Measurements from ENCODE around the gene OCRL. TPM values are rescaled to one million over a fixed set of nuclear protein-coding genes. Genes with fewer than 3 reads are reported as not detected.

OCRL gene
- total RNA-seq, 1 donor from 2014 or later = 25.3 TPM

DNA sequence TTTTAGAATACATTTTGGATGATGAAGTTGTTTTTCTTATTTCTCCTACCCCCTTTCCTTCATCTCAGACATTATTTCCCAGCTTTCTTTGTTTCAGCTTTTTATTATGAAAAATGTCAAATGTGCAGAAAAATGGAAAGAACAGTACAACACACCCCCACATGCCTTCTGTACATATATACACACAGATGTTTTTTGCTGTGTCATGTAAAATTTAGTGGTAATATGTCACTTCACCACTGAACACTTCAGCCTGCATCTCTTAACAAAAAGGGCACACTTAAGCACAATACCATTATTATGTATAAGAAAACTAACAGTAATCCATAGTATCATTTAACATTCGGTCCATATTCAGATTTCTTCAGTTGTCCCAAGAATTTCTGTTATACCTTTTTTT is 37.8 kb downstream of the OCRL start:
- H3K27me3 ChIP-seq = no peaks in the 10 kb centered on the region

DNA sequence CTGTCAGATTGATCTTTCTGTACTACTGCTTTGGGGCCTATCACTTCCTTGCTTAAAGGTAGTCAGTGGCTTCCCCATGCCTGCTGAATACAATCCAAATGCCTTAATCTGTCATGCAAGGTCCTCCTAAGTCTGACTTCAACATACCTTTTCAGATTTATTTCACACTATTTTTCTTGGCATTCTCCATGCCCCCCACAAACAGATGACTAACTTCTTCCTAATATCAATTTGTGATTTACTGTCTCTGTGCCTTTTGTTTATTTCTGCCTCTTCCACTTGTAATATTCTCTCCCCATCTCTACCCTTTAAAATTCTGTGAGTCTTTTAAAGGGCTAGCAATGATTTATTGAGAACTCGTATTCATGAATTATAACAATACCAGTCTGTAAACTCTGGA is 41.8 kb downstream of the OCRL start:
- DNase-seq (ENCODE audit: low spot score) = no peak
- no peak overlapping the region for H3K27ac Mint-ChIP-seq
- TF ChIP-seq, protein P1, sequence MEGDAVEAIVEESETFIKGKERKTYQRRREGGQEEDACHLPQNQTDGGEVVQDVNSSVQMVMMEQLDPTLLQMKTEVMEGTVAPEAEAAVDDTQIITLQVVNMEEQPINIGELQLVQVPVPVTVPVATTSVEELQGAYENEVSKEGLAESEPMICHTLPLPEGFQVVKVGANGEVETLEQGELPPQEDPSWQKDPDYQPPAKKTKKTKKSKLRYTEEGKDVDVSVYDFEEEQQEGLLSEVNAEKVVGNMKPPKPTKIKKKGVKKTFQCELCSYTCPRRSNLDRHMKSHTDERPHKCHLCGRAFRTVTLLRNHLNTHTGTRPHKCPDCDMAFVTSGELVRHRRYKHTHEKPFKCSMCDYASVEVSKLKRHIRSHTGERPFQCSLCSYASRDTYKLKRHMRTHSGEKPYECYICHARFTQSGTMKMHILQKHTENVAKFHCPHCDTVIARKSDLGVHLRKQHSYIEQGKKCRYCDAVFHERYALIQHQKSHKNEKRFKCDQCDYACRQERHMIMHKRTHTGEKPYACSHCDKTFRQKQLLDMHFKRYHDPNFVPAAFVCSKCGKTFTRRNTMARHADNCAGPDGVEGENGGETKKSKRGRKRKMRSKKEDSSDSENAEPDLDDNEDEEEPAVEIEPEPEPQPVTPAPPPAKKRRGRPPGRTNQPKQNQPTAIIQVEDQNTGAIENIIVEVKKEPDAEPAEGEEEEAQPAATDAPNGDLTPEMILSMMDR (IDR thresholded peaks at IDR 0.05) = no peak
- TF ChIP-seq EZH2 (IDR thresholded peaks at IDR 0.05) = no peak

More for the DNA sequence above, 37.8 kb downstream of the OCRL start:
- no peak overlapping the region for H2AFZ ChIP-seq (replicated peaks)
- Mint-ChIP-seq H3K4me3 (no peak overlapping the region), H3K4me1 (peaks cover 16% of the 10 kb centered on the region), H3K36me3 (peaks cover 29% of the 10 kb centered on the region), H3K9me3 (no peaks in the 10 kb centered on the region), H3K27me3 (ENCODE audit: insufficient read depth, low read depth) (no peaks in the 10 kb centered on the region), H3K27ac (no peak overlapping the region)
- H3K4me1 ChIP-seq = no peaks in the 10 kb centered on the region
- H3K36me3 ChIP-seq = peaks cover 7% of the 10 kb centered on the region
- TF ChIP-seq, protein P1 (IDR thresholded peaks at IDR 0.05) = no peak
- no peak for TF ChIP-seq EZH2phosphoT487 (IDR thresholded peaks at IDR 0.05)
- TF ChIP-seq EZH2 (IDR thresholded peaks at IDR 0.05) = no peak
- H3K9me3 ChIP-seq (ENCODE audit: low read depth) = no peaks in the 10 kb centered on the region
- H3K9ac ChIP-seq = no peak overlapping the region
- no peak for DNase-seq (ENCODE audit: low spot score)
- H4K20me1 ChIP-seq (ENCODE audit: low read depth) = no peaks in the 10 kb centered on the region
- H3K27ac ChIP-seq = no peak overlapping the region
- no peak overlapping the region for H3K4me2 ChIP-seq
- no peak overlapping the region for H3K4me3 ChIP-seq
- H3F3A ChIP-seq (ENCODE audit: low read depth) = no peaks in the 10 kb centered on the region
- H3K79me2 ChIP-seq (ENCODE audit: low read depth) = no peaks in the 10 kb centered on the region

DNA sequence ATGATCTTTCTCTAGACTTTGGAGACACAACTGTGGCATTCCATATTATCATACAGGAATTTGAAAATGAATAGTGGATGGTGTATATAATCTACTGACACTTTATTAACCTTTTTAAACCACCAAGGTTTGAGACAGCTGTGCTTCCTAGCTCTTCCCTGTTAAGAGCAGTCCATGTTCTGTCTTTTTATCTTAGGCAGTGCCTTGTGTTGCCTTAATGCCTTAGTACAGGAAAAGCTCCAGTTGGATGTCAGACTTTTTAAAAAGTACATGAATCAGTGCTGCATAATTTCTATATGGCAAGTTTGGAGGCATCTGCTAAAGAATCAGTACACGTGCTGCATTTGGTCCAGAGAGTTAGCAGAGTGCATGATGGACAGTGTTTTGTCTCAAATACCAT is 45.1 kb downstream of the OCRL start:
- no peaks in the 10 kb centered on the region for H3K4me1 Mint-ChIP-seq
- no peaks in the 10 kb centered on the region for H3K27me3 Mint-ChIP-seq (ENCODE audit: insufficient read depth, low read depth)
- H3K27ac Mint-ChIP-seq = no peak overlapping the region
- Histone ChIP-seq H3K27ac (no peak overlapping the region), H3K4me3 (no peak overlapping the region), H3K4me1 (no peaks in the 10 kb centered on the region), H2AFZ (replicated peaks) (no peak overlapping the region), H3K9ac (no peak overlapping the region), H3K9me3 (ENCODE audit: low read depth) (no peaks in the 10 kb centered on the region), H3F3A (ENCODE audit: low read depth) (no peaks in the 10 kb centered on the region), H3K27me3 (no peaks in the 10 kb centered on the region), H3K4me2 (no peak overlapping the region), H3K79me2 (ENCODE audit: low read depth) (no peaks in the 10 kb centered on the region), H4K20me1 (ENCODE audit: low read depth) (no peaks in the 10 kb centered on the region), H3K36me3 (no peaks in the 10 kb centered on the region)
- TF ChIP-seq EZH2phosphoT487 (IDR thresholded peaks at IDR 0.05) (no peak), EZH2 (IDR thresholded peaks at IDR 0.05) (no peak)
- TF ChIP-seq, protein P1 (IDR thresholded peaks at IDR 0.05) = no peak
- no peak for DNase-seq (ENCODE audit: low spot score)
- peaks cover 32% of the 10 kb centered on the region for H3K36me3 Mint-ChIP-seq
- H3K9me3 Mint-ChIP-seq = no peaks in the 10 kb centered on the region
- no peak overlapping the region for H3K4me3 Mint-ChIP-seq

More for the DNA sequence above, 41.8 kb downstream of the OCRL start:
- H3F3A ChIP-seq (ENCODE audit: low read depth) = no peaks in the 10 kb centered on the region
- Mint-ChIP-seq H3K9me3 (no peaks in the 10 kb centered on the region), H3K4me1 (peaks cover 10% of the 10 kb centered on the region), H3K36me3 (peaks cover 17% of the 10 kb centered on the region), H3K27me3 (ENCODE audit: insufficient read depth, low read depth) (no peaks in the 10 kb centered on the region), H3K4me3 (no peak overlapping the region)
- H2AFZ ChIP-seq (replicated peaks) = no peak overlapping the region
- H3K9ac ChIP-seq = no peak overlapping the region
- no peaks in the 10 kb centered on the region for H3K9me3 ChIP-seq (ENCODE audit: low read depth)
- no peak overlapping the region for H3K27ac ChIP-seq
- no peak overlapping the region for H3K4me2 ChIP-seq
- no peaks in the 10 kb centered on the region for H4K20me1 ChIP-seq (ENCODE audit: low read depth)
- no peaks in the 10 kb centered on the region for H3K4me1 ChIP-seq
- H3K4me3 ChIP-seq = no peak overlapping the region
- H3K36me3 ChIP-seq = no peaks in the 10 kb centered on the region
- no peaks in the 10 kb centered on the region for H3K27me3 ChIP-seq
- no peaks in the 10 kb centered on the region for H3K79me2 ChIP-seq (ENCODE audit: low read depth)
